ENCODE measurements around the gene RNH1.
A peak's percentile ranks its signal among the peaks of the same experiment; 100 is the strongest.

RNH1 gene

GRCh38 chr11:544817-545166, 37.8 kb upstream of the RNH1 start:
- H3K9ac ChIP-seq (ENCODE audit: low read depth, low read length), result no peak overlapping the region
- no peaks in the 10 kb centered on the region for H3K36me3 ChIP-seq (ENCODE audit: insufficient read depth, low read length)
- H3K4me1 ChIP-seq (ENCODE audit: insufficient read depth, low read length), result no peaks in the 10 kb centered on the region
- no peaks in the 10 kb centered on the region for H3K9me3 ChIP-seq (ENCODE audit: control insufficient read depth, insufficient read depth, low read length)

- no peaks in the 10 kb centered on the region for H3K9me3 ChIP-seq (ENCODE audit: control insufficient read depth, insufficient read depth, low read length)
- H3K4me1 ChIP-seq (ENCODE audit: insufficient read depth, low read length), result no peaks in the 10 kb centered on the region
- H3K9ac ChIP-seq (ENCODE audit: low read depth, low read length), result no peak overlapping the region
- H3K36me3 ChIP-seq (ENCODE audit: insufficient read depth, low read length), result no peaks in the 10 kb centered on the region
Observed at GRCh38 chr11:541433-541885, 34.4 kb upstream of the RNH1 start.

DNA sequence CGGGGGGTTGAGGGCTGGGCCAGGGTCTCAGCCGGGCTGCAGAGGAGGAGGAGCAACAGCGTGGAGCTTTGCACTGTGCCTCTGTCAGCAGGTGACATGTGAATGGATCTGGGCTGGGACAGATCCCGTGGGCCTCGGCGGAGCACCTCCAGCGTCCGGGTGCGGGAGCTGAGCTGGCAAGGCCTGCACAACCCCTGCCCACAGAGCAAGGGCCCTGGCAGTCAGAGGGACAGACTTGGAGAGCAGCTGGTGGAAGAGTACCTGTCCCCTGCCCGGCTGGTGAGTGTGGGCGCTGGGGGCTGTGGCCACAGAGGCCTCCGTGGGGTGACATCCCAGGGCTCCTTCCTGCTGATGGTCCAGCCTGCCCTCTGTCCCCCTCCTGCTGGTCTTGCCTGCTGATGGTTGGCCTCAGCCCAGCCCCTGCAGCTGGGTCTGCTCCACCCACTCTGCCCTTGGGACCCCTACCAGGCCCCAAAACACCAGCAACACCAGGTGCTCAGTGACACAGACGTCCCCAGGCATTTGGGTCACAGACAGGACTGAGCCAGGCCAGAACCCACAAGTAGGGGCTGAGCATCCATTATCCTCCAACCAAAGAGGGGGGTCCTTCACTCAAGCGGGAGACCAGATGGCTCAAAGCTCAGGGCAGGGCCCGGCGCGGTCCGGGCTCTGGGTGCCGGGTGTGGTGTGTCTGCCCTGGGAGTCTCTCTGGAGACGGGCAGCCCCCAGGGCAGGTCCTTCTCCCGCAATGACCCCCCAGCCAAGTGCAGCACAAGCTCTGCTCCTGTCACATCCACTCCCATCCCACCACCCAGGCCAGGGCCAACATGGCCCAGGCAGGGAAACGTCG, 33.8 kb upstream of the RNH1 start:
- Histone ChIP-seq H3K36me3 (ENCODE audit: insufficient read depth, low read length) (no peaks in the 10 kb centered on the region), H3K4me1 (ENCODE audit: insufficient read depth, low read length) (no peaks in the 10 kb centered on the region), H3K9ac (ENCODE audit: low read depth, low read length) (no peak overlapping the region)

DNA sequence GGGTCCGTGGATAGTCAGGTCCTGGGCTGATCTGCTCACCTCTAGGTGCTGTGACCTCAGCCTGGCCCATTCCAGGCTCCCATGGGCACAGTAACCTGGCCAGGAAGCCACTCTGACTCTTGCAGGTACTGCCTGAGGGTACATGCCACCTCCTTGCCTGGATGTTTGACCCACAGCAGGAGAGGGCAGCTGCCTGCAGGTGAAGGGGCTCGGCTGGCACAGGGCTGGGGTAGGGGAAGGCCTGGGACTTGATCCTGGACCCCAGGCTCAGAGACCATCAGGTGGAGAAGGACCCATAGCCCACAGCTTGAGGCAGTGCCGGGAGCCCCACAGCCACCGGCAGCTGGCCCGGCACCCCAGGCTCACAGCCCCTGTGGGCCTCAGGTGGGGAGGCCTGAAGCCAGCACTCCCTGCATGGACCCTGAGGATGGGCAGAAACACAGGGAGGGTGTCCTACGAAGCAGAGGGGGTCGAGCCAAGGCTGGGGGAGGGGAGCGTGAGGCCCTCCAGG, 33.0 kb upstream of the RNH1 start:
- H3K9ac ChIP-seq (ENCODE audit: low read depth, low read length), result no peak overlapping the region
- no peaks in the 10 kb centered on the region for H3K4me1 ChIP-seq (ENCODE audit: insufficient read depth, low read length)
- H3K36me3 ChIP-seq (ENCODE audit: insufficient read depth, low read length), result no peaks in the 10 kb centered on the region
- H3K9me3 ChIP-seq (ENCODE audit: control insufficient read depth, insufficient read depth, low read length), result no peaks in the 10 kb centered on the region

More for the DNA sequence above, 33.8 kb upstream of the RNH1 start:
- no peaks in the 10 kb centered on the region for H3K9me3 ChIP-seq (ENCODE audit: control insufficient read depth, insufficient read depth, low read length)

DNA sequence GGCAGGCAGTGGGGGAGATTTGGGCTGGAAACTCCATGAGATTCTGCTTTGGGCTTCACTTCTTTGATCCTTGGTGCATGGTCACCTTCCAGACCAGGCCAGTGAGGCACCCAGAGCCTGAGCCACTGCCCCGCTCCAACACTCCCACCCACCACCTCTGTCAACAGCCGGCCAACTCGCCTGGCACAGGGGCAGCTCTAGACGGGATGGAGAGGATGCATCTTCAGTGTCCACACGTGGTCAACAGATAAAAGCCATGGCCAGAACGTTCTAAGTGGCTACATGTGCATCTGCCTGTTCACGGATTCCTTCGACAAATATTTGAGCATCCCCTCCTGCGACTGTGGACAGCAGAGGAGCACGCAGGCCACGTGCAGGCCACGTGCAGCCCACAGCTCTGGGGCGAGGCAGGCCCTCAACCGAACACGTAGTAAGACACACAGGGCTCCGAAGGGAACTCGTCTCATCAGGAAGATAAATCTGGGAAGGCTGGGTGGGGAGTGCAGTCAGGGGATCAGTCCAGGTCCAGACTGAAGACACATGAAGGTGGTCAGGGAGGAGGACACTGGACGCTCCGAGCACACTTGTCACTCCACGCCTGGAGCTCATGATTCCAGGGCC, 31.5 kb upstream of the RNH1 start:
- Histone ChIP-seq H3K9me3 (ENCODE audit: control insufficient read depth, insufficient read depth, low read length) (no peaks in the 10 kb centered on the region), H3K4me1 (ENCODE audit: insufficient read depth, low read length) (no peaks in the 10 kb centered on the region), H3K9ac (ENCODE audit: low read depth, low read length) (no peak overlapping the region), H3K36me3 (ENCODE audit: insufficient read depth, low read length) (peaks cover under 1% of the 10 kb centered on the region; the same call in 1 of the 2 replicates)

DNA sequence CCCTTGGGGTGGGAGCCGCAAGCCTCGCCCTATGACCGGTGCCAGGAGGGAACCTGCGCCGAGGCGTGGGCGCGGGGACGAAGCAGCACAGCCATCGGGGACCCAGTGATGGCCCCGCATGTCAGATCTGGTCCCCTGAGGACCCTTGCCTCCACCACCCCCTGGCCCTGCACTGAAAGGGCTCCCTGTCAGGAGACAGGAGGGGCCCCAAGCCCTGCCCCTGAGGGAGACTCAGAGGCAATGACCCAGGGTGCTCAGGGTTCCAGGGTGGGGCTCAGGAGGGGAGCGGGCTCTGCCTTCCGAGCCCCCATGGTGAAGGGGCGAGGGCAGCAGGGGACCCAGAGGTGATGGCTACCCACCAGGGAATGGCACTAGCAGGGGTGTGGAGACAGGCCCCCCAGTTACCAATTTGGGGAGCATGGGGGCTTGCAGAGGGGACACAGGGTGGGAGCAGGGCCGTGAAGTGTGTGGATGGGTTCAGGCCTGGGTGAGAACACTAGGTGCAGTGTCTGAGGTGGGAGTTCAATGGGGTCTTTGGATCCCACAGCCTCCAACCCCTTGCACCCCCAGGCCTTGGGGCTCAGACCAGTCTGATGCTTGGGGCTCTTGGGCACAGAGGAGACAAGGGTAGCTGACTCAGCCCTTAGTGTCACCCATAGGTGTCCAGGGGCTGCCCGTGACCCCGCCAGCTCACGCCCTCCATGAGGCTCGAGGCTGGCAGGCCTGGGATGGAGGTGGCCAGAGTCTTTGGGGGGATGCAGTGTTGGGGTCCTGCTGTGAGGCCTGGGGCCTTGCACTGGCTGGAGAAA, 30.8 kb upstream of the RNH1 start:
- H3K4me1 ChIP-seq (ENCODE audit: insufficient read depth, low read length), result no peaks in the 10 kb centered on the region
- H3K9me3 ChIP-seq (ENCODE audit: control insufficient read depth, insufficient read depth, low read length), result no peaks in the 10 kb centered on the region
- H3K9ac ChIP-seq (ENCODE audit: low read depth, low read length), result peak overlapping the region; percentile 93
- H3K36me3 ChIP-seq (ENCODE audit: insufficient read depth, low read length), result peaks cover 3% of the 10 kb centered on the region; the same call in 1 of the 2 replicates

DNA sequence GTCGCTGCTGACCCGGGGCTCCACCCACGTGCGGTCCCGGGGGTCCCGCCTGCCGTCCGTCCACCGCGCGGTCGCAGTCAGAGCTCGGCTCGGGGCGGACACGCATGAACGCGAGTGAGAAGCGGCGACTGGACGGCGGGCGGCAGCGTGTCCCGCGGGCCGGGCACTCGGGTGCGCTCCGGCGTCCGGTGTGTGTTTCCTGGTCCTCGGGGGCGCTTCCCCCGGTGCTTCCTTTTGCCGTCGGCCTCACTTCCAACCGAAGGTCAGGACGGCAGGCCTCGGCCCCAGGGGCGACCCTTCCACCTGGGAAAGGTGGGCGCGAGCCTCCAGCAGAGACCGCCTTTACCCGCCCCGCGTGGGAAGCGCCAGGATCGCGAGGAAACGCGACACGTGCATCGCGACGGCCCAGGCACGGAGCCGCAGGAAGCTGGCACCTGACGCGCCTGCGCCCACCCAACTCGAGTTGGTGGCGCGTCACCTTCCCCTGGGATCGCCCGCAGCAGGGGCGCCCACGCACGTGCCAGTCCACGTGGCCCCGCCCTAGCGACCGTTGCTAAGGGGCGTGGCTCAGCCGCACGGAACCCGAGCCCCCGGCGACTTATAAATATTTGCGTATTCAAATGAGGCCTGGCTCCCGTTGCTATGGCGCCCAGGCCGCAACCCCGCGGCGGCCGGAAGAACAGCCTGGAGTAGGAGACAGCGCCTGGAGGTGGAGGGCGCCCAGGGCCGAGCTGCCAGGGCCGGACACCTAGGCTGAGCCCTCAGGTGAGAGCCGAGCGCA, 30.0 kb upstream of the RNH1 start, which contains the start of gene LRRC56:
TSS of gene LRRC56 (plus strand) at position 687 of the 781 bp plus-strand sequence. CDS start 3,158 bp downstream, outside the sequence.
- Histone ChIP-seq H3K9me3 (ENCODE audit: control insufficient read depth, insufficient read depth, low read length) (no peaks in the 10 kb centered on the region), H3K9ac (ENCODE audit: low read depth, low read length) (peak within 1 kb of the TSS; percentile 93), H3K36me3 (ENCODE audit: insufficient read depth, low read length) (peaks cover 3% of the 10 kb centered on the region; the same call in 1 of the 2 replicates), H3K4me1 (ENCODE audit: insufficient read depth, low read length) (no peaks in the 10 kb centered on the region)

DNA sequence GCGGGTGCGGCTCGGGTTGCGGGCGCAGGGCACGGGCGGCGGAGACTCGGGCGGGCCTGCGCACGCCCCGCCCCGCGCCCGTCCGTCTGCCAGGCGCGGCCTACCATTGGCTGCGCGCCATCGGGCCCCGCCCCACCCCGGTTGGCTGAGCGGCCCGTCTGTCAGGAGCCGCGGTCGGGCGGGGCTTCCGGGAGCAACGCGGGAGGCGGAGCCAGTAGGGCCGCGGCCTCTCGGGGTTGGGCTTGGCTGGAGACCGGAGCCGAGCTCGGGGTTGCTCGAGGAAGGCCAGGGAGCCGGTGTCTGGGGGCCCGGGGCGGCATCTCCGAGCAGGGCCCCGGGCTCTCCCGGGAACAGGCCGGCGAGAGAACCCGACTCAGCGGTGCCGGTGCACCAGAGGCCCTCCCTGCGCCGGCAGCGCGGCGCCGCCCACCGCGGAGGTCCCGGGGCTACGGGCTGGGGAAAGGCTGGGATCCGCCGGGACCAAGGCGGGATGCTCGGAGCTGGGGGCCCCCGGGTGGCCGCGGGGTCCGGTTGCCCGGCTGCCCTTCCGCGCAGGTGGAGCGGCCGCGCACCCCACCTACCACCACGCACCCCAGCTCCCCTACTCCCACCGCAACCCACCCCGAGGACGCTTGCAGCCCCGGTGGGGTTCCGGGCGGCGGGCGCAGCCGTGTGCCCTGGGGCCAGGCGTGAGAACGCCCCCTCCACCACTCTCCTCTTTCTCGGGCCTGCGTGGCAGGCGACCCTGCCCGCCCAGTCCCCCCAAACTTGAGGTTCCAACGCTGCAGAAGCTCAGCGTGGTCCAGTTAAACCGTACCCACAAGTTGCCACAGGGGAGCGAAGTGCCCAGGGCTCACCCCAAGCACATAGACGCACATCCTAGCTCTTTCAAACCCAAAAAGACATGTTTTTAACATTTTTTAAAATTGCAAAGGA, 28.7 kb upstream of the RNH1 start, which contains the start of gene HRAS:
TSS of gene HRAS (minus strand) at position 58 of the 936 bp plus-strand sequence.
- no peaks in the 10 kb centered on the region for H3K9me3 ChIP-seq (ENCODE audit: control insufficient read depth, insufficient read depth, low read length)
- peaks cover 3% of the 10 kb centered on the region; the same call in 1 of the 2 replicates for H3K36me3 ChIP-seq (ENCODE audit: insufficient read depth, low read length)
- peak within 1 kb of the TSS; percentile 93 for H3K9ac ChIP-seq (ENCODE audit: low read depth, low read length)
- no peaks in the 10 kb centered on the region for H3K4me1 ChIP-seq (ENCODE audit: insufficient read depth, low read length)

GRCh38 chr11:535210-535518, 28.1 kb upstream of the RNH1 start:
- Histone ChIP-seq H3K9me3 (ENCODE audit: control insufficient read depth, insufficient read depth, low read length) (no peaks in the 10 kb centered on the region), H3K36me3 (ENCODE audit: insufficient read depth, low read length) (peaks cover 3% of the 10 kb centered on the region; the same call in 1 of the 2 replicates), H3K9ac (ENCODE audit: low read depth, low read length) (peak overlapping the region; percentile 85; the same call in 1 of the 2 replicates), H3K4me1 (ENCODE audit: insufficient read depth, low read length) (no peaks in the 10 kb centered on the region)

DNA sequence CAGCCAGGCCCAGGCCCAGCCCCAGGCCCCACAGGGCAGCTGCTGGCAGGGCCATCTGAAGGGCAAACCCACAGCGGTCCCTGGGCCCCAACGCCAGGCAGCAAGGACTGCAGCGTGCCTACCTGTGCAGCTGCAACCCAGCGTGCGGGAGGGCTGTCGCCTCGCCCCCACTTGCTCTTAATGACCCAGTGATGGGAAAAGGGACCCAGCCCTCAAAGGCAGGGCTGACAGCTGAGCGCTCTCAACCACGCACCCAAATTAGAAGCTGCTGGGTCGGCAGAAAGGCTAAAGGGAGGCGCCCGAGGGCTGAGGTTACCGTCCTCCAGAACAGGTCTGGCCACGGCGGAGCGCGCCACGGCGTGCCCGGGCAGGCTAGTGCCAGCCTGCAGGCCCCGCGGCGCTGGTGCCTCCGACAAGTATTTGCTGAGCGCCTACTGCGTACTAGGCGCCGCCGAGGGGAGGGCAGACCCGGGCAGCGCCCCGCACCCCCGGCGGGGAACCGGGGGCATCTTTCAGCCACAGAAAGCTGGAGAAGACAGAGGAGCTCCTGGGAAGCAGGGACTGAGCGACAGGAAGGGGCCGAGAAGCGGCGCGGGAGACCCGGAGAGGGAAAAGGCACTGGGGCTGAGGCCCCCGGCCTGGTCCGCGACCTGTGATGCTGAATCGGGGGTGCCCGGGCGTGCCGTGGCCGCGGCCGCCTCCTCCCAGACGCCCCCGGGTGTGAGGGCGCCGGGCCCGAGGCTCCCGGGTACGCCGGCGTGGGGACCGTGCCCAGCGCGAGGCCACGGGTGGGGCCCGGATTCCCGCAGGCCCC, 27.6 kb upstream of the RNH1 start:
- H3K9ac ChIP-seq (ENCODE audit: low read depth, low read length), result peak overlapping the region; percentile 85
- H3K9me3 ChIP-seq (ENCODE audit: control insufficient read depth, insufficient read depth, low read length), result no peaks in the 10 kb centered on the region
- no peaks in the 10 kb centered on the region for H3K4me1 ChIP-seq (ENCODE audit: insufficient read depth, low read length)
- peaks cover 3% of the 10 kb centered on the region; the same call in 1 of the 2 replicates for H3K36me3 ChIP-seq (ENCODE audit: insufficient read depth, low read length)

GRCh38 chr11:533586-534395, 26.7 kb upstream of the RNH1 start:
- Histone ChIP-seq H3K9me3 (ENCODE audit: control insufficient read depth, insufficient read depth, low read length) (no peaks in the 10 kb centered on the region), H3K36me3 (ENCODE audit: insufficient read depth, low read length) (peaks cover 3% of the 10 kb centered on the region; the same call in 1 of the 2 replicates), H3K4me1 (ENCODE audit: insufficient read depth, low read length) (no peaks in the 10 kb centered on the region), H3K9ac (ENCODE audit: low read depth, low read length) (peak overlapping the region; percentile 85; the same call in 1 of the 2 replicates)
